Activated B cell treated with CpG ODN at 0.5 μM for 24 hours (primary cell): ENCODE data around the gene SMIM33. TPM values are rescaled to one million over a fixed set of nuclear protein-coding genes. Genes with fewer than 3 reads are reported as not detected.
A peak's percentile ranks its signal among the peaks of the same experiment; 100 is the strongest.
"Not testable (repeated sequence)": the region's sequence is repeated elsewhere in the genome, so short reads cannot be mapped to it uniquely, and the experiment has no call there.

Experiments
- ATAC-seq: fragments of 200-7000 bp; cut with Tn5 transposase; one replicate; pipeline ENCODE4 v1.10.0; 2021; ENCODE audit warnings: low read depth, mild to moderate bottlenecking, moderate library complexity
- CTCF ChIA-PET: fragments of 350-600 bp; sonication (Branson Sonifier 250); formaldehyde crosslinking; loops from one replicate; lab custom pipeline; 2021; ENCODE audit warnings: antibody characterized with exemption; lab: Charles Lee
- POLR2A ChIA-PET: fragments of 350-600 bp; sonication (Branson Sonifier 250); formaldehyde crosslinking; loops from one replicate; lab custom pipeline; 2021; ENCODE audit warnings: antibody characterized with exemption; lab: Charles Lee
- DNase-seq: peaks from one replicate; pipeline ENCODE4 v3.0.0; 2022
- H3K27ac Mint-ChIP-seq: one replicate; pipeline ENCODE4 v1.8.0; 2020; ENCODE audit warnings: mixed read lengths
- H3K27me3 Mint-ChIP-seq: one replicate; pipeline ENCODE4 v1.8.0; 2021; ENCODE audit warnings: mixed read lengths
- H3K36me3 Mint-ChIP-seq: one replicate; pipeline ENCODE4 v1.8.0; 2021; ENCODE audit warnings: low read depth, mixed read lengths
- H3K4me1 Mint-ChIP-seq: one replicate; pipeline ENCODE4 v1.8.0; 2021; ENCODE audit warnings: mixed read lengths
- H3K4me3 Mint-ChIP-seq: one replicate; pipeline ENCODE4 v1.8.0; 2020; ENCODE audit warnings: mild to moderate bottlenecking, mixed read lengths
- H3K9me3 Mint-ChIP-seq: one replicate; pipeline ENCODE4 v1.8.0; 2020; ENCODE audit warnings: mixed read lengths
- intact Hi-C: fragments of 100-400 bp; cut with micrococcal nuclease; formaldehyde crosslinking; loops from one replicate; pipeline ENCODE4 v1.15.1; 2024
- total RNA-seq: library from RNA; stranded (reverse); gene quantifications from 2 replicates; pipeline ENCODE4 v1.2.3, GENCODE V29; 2022
- TF ChIP-seq, protein P1 (sequence below): fragments of 200-600 bp; IDR thresholded peaks from one replicate; pipeline ENCODE4 v1.8.0; 2022; ENCODE audit warnings: antibody characterized with exemption, mild to moderate bottlenecking

Gene SMIM33
- total RNA-seq, 1 donor from 2014 or later = not detected

DNA sequence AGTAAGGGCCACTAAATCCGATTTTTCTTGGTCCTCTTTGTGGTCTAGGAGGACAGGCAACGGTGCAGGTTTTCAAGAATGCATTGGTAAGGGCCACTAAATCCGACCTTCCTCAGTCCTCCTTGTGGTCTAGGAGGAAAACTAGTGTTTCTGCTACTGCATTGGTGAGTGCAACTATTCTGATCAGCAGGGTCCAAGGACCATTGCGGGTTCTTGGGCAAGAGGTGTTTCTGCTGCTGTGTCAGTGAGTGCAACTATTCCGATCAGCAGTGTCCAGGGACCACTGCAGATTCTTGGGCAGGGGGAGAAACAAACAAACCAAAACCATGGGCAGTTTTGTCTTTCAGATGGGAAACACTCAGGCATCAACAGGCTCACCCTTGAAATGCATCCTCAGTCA lies 33.9 kb downstream of the SMIM33 start:
- H3K9me3 Mint-ChIP-seq, H3K4me3 Mint-ChIP-seq, intact Hi-C loops, CTCF ChIA-PET, DNase-seq, H3K36me3 Mint-ChIP-seq, ATAC-seq, H3K4me1 Mint-ChIP-seq, H3K27ac Mint-ChIP-seq, POLR2A ChIA-PET, H3K27me3 Mint-ChIP-seq: not testable (repeated sequence)

DNA sequence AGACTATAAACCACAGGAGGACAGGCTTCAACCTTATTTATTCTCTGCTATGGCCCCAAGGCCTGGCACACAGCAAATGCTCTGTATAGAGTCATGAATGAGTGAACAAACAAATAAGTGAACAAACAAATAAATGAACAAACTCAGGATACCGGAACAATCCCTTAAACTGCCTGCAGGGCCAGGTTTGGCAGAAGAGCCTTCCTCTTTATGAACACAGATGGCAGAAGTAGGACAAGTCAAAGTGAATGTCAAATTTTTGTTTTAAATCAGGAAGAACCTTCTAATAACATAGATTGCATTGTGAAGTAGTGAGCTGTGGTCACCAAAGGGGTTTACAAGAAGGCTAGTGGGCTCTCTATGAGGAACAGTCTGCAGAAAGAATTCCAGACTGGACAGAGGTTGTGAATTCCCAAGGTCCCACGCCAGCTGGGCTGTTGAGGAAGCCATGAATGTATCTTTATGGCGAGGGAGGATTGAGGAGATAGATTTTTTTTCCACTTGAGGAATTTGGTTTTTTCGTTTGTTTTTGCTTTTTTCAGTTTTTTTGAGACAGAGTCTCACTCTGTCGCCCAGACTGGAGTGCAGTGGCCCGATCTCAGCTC lies 42.1 kb downstream of the SMIM33 start:
- ATAC-seq (no peak), DNase-seq (no peak)
- Mint-ChIP-seq H3K4me3 (no peak overlapping the region), H3K9me3 (no peaks in the 10 kb centered on the region), H3K27me3 (no peaks in the 10 kb centered on the region), H3K36me3 (no peaks in the 10 kb centered on the region), H3K27ac (no peak overlapping the region), H3K4me1 (peaks cover 12% of the 10 kb centered on the region)
- POLR2A ChIA-PET = interaction anchor here (1.2 kb wide), 1 partner anchor 90 kb away, joined by 5 read pairs; no protein-coding TSS in a partner anchor
- TF ChIP-seq, protein P1, sequence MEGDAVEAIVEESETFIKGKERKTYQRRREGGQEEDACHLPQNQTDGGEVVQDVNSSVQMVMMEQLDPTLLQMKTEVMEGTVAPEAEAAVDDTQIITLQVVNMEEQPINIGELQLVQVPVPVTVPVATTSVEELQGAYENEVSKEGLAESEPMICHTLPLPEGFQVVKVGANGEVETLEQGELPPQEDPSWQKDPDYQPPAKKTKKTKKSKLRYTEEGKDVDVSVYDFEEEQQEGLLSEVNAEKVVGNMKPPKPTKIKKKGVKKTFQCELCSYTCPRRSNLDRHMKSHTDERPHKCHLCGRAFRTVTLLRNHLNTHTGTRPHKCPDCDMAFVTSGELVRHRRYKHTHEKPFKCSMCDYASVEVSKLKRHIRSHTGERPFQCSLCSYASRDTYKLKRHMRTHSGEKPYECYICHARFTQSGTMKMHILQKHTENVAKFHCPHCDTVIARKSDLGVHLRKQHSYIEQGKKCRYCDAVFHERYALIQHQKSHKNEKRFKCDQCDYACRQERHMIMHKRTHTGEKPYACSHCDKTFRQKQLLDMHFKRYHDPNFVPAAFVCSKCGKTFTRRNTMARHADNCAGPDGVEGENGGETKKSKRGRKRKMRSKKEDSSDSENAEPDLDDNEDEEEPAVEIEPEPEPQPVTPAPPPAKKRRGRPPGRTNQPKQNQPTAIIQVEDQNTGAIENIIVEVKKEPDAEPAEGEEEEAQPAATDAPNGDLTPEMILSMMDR = no peak
- CTCF ChIA-PET = interaction anchor here (0.9 to 10.6 kb wide), 4 partner anchors 74 to 262 kb away, joined by 3 to 131 read pairs (median 4); partner anchors contain the start of genes DNAJC18 and SPATA24
- intact Hi-C loops = loop anchor here (1.0 to 10.0 kb wide), 6 partner anchors 74 to 332 kb away; partner anchors contain the start of genes DNAJC18 and PAIP2

DNA sequence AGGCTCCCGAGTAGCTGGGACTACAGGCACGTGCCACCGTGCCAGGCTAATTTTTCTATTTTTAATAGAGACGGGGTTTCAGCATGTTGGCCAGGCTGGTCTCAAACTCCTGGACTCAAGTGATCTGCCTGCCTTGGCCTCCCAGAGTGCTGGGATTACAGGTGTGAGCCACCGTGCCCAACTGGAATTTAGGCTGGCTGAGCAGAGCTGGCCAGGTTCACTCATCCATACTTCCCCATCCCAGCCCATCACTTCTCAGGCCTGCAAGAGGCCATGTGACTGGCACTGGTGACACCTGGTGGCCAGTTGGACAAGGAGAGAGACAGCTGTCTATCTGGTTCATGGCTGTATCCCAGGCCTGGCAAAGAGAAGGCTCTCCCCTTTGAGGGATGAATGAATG lies 42.6 kb downstream of the SMIM33 start:
- not testable (repeated sequence) for H3K27me3 Mint-ChIP-seq, H3K36me3 Mint-ChIP-seq, H3K9me3 Mint-ChIP-seq, H3K4me3 Mint-ChIP-seq, H3K27ac Mint-ChIP-seq
- ChIA-PET CTCF (interaction anchor here (0.9 to 10.6 kb wide), 5 partner anchors 32 to 262 kb away, joined by 3 to 131 read pairs (median 4); partner anchors contain the start of genes DNAJC18, SPATA24 and STING1), POLR2A (interaction anchor here (0.7 to 1.2 kb wide), 2 partner anchors 48 to 90 kb away, joined by 5 read pairs; partner anchors contain the start of gene UBE2D2)
- peaks cover 17% of the 10 kb centered on the region for H3K4me1 Mint-ChIP-seq
- intact Hi-C loops = loop anchor here (1.0 to 10.0 kb wide), 6 partner anchors 74 to 331 kb away; partner anchors contain the start of genes DNAJC18 and PAIP2
- DNase-seq (peak; percentile 34), ATAC-seq (peak; percentile 33)

DNA sequence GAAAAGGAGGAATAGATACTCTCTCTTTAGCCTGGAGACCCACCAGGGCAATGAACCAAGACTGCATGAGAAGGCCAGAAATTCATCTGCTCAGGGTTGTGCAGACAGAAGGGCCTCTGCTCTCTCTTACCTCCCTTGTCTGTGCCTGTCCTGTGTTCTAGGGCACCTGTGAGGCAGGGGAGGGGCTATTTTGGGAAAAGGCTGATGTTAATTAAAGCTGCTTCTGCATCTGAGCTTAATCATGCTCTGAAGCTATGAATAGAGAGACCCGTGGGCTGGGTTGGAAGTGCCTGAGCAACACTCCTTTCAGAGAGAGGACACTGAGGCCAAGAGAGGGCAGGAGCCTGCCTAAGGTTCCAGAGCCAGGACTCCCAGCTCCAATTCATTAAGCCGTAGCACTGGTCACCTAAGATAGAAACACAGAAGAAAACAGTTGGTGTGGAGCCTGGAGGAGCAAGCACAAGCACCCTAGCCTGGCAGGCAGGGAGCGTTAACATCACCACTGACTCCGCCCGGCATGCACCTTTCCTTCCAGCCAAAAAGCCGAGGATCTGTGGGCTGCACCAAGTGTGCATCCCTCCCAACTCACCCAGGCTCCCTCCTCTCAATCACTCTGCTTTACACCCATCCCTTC lies 43.2 kb downstream of the SMIM33 start:
- Mint-ChIP-seq H3K9me3 (no peaks in the 10 kb centered on the region), H3K4me3 (no peak overlapping the region), H3K36me3 (no peaks in the 10 kb centered on the region), H3K4me1 (peaks cover 22% of the 10 kb centered on the region), H3K27me3 (no peaks in the 10 kb centered on the region), H3K27ac (no peak overlapping the region)
- ChIA-PET POLR2A (interaction anchor here (0.7 to 1.2 kb wide), 2 partner anchors 48 to 91 kb away, joined by 5 read pairs; partner anchors contain the start of gene UBE2D2), CTCF (interaction anchor here (0.9 to 10.6 kb wide), 5 partner anchors 32 to 263 kb away, joined by 3 to 131 read pairs (median 4); partner anchors contain the start of genes DNAJC18, SPATA24 and STING1)
- DNase-seq (no peak), ATAC-seq (no peak)
- intact Hi-C loops = loop anchor here (1.0 to 10.0 kb wide), 6 partner anchors 75 to 331 kb away; partner anchors contain the start of genes DNAJC18 and PAIP2
- TF ChIP-seq, protein P1 = no peak

DNA sequence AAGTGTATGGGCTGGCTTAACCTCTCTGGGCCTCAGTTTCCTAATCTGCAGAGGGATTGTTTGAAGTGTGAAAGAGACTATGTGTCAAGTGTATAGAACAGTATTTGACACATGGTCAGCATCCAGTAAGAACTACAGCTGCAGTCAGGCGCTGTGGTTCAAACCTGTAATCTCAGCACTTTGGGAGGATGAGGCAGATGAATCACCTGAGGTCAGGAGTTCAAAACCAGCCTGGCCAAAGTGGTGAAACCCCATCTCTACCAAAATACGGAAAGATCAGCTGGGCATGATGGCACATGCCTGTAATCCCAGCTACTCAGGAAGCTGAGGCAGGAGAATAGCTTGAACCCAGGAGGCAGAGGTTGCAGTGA lies 43.7 kb downstream of the SMIM33 start:
- H3K4me1 Mint-ChIP-seq = peaks cover 23% of the 10 kb centered on the region
- no peak overlapping the region for H3K4me3 Mint-ChIP-seq
- no peak for ATAC-seq
- no peaks in the 10 kb centered on the region for H3K36me3 Mint-ChIP-seq
- no peak for DNase-seq
- CTCF ChIA-PET = interaction anchor here (0.9 to 10.6 kb wide), 4 partner anchors 33 to 226 kb away, joined by 3 to 131 read pairs (median 5); partner anchors contain the start of genes SPATA24 and STING1
- H3K27ac Mint-ChIP-seq = no peak overlapping the region
- TF ChIP-seq, protein P1 = no peak
- no peaks in the 10 kb centered on the region for H3K9me3 Mint-ChIP-seq
- H3K27me3 Mint-ChIP-seq = no peaks in the 10 kb centered on the region
- intact Hi-C loops = loop anchor here (10.0 kb wide), 1 partner anchor 330 kb away; no protein-coding TSS in a partner anchor
- POLR2A ChIA-PET = interaction anchor here (1.1 kb wide), 1 partner anchor 105 kb away, joined by 3 read pairs; no protein-coding TSS in a partner anchor
